ENCODE data around the gene ATP4B. TPM values are rescaled to one million over a fixed set of nuclear protein-coding genes. Genes with fewer than 3 reads are reported as not detected.

Gene ATP4B
- total RNA-seq, 1 donor from 2014 or later = not detected

- Mint-ChIP-seq H3K9me3 (no peaks in the 10 kb centered on the region), H3K4me3 (no peak overlapping the region), H3K4me1 (peaks cover 17% of the 10 kb centered on the region), H3K36me3 (peaks cover 26% of the 10 kb centered on the region), H3K27ac (peak overlapping the region; percentile 81), H3K27me3 (ENCODE audit: insufficient read depth, low read depth) (peaks cover 5% of the 10 kb centered on the region)
- H3K9me3 ChIP-seq (ENCODE audit: low read depth) = no peaks in the 10 kb centered on the region
- no peaks in the 10 kb centered on the region for H3K27me3 ChIP-seq
- H3K9ac ChIP-seq = no peak overlapping the region
- peak overlapping the region; percentile 27 for H3K4me3 ChIP-seq
- peaks cover 6% of the 10 kb centered on the region for H3K36me3 ChIP-seq
- H2AFZ ChIP-seq (replicated peaks) = no peak overlapping the region
- DNase-seq (ENCODE audit: low spot score) = no peak
- peaks cover 17% of the 10 kb centered on the region for H3K4me1 ChIP-seq
- H3K27ac ChIP-seq = peak overlapping the region; percentile 85
- H3K4me2 ChIP-seq = peak overlapping the region; percentile 71
- H3F3A ChIP-seq (ENCODE audit: low read depth) = peaks cover 20% of the 10 kb centered on the region
- no peak for TF ChIP-seq EZH2phosphoT487 (IDR thresholded peaks at IDR 0.05)
- TF ChIP-seq EZH2 (IDR thresholded peaks at IDR 0.05) = no peak
- TF ChIP-seq, protein P1, sequence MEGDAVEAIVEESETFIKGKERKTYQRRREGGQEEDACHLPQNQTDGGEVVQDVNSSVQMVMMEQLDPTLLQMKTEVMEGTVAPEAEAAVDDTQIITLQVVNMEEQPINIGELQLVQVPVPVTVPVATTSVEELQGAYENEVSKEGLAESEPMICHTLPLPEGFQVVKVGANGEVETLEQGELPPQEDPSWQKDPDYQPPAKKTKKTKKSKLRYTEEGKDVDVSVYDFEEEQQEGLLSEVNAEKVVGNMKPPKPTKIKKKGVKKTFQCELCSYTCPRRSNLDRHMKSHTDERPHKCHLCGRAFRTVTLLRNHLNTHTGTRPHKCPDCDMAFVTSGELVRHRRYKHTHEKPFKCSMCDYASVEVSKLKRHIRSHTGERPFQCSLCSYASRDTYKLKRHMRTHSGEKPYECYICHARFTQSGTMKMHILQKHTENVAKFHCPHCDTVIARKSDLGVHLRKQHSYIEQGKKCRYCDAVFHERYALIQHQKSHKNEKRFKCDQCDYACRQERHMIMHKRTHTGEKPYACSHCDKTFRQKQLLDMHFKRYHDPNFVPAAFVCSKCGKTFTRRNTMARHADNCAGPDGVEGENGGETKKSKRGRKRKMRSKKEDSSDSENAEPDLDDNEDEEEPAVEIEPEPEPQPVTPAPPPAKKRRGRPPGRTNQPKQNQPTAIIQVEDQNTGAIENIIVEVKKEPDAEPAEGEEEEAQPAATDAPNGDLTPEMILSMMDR (IDR thresholded peaks at IDR 0.05) = no peak
- peaks cover 89% of the 10 kb centered on the region for H3K79me2 ChIP-seq (ENCODE audit: low read depth)
- H4K20me1 ChIP-seq (ENCODE audit: low read depth) = peaks cover 56% of the 10 kb centered on the region
Measured at GRCh38 chr13:113616281-113616906, 41.6 kb downstream of the ATP4B start.

DNA sequence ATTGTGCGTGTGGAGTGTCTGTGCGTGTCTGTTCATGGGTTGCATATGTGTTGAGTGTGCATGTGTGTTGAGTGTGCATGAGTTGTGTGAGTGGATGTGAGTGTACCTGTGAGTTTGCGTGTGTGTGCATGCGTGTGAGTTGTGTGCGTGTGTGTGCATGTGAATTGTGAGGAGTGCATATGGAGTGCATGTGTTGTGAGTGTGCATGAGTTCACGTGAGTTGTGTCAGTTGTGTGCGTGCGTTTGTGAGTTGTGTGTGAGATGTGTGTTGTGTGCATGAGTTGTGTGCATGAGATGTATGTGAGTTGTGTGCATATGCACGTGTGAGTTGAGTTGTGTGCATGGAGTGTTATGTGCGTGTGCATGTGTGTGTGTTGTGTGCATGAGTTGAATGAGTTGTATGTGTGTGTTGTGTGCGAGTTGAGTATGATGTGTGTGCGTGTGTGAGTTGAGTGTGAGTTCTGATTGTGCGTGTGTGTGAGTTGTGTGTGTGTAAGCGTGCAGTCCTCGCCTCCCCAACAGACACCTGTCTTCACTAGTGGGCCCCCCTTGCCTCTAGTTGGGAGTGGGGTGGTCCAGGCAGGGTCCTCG lies 44.1 kb downstream of the ATP4B start:
- Histone ChIP-seq H3K9ac (no peak overlapping the region), H3K79me2 (ENCODE audit: low read depth) (peaks cover 93% of the 10 kb centered on the region), H3K27ac (no peak overlapping the region), H3K4me2 (no peak overlapping the region), H3K27me3 (no peaks in the 10 kb centered on the region), H3K9me3 (ENCODE audit: low read depth) (no peaks in the 10 kb centered on the region), H3F3A (ENCODE audit: low read depth) (peaks cover 20% of the 10 kb centered on the region), H4K20me1 (ENCODE audit: low read depth) (peaks cover 63% of the 10 kb centered on the region), H3K4me3 (no peak overlapping the region), H3K36me3 (no peaks in the 10 kb centered on the region), H3K4me1 (peaks cover 17% of the 10 kb centered on the region), H2AFZ (replicated peaks) (no peak overlapping the region)
- no peaks in the 10 kb centered on the region for H3K9me3 Mint-ChIP-seq
- H3K27ac Mint-ChIP-seq = no peak overlapping the region
- H3K36me3 Mint-ChIP-seq = peaks cover 29% of the 10 kb centered on the region
- DNase-seq (ENCODE audit: low spot score) = no peak
- peaks cover 6% of the 10 kb centered on the region for H3K27me3 Mint-ChIP-seq (ENCODE audit: insufficient read depth, low read depth)
- TF ChIP-seq, protein P1 (IDR thresholded peaks at IDR 0.05) = no peak
- no peak for TF ChIP-seq EZH2phosphoT487 (IDR thresholded peaks at IDR 0.05)
- no peak for TF ChIP-seq EZH2 (IDR thresholded peaks at IDR 0.05)
- no peak overlapping the region for H3K4me3 Mint-ChIP-seq
- peaks cover 17% of the 10 kb centered on the region for H3K4me1 Mint-ChIP-seq

- H3K4me1 ChIP-seq = peaks cover 17% of the 10 kb centered on the region
- no peaks in the 10 kb centered on the region for H3K36me3 ChIP-seq
- Mint-ChIP-seq H3K27me3 (ENCODE audit: insufficient read depth, low read depth) (peaks cover 6% of the 10 kb centered on the region), H3K27ac (peak overlapping the region; percentile 36), H3K36me3 (peaks cover 25% of the 10 kb centered on the region), H3K4me3 (no peak overlapping the region), H3K4me1 (peaks cover 17% of the 10 kb centered on the region), H3K9me3 (no peaks in the 10 kb centered on the region)
- TF ChIP-seq EZH2 (IDR thresholded peaks at IDR 0.05) (no peak), EZH2phosphoT487 (IDR thresholded peaks at IDR 0.05) (no peak)
- TF ChIP-seq, protein P1 (IDR thresholded peaks at IDR 0.05) = no peak
- H3K4me2 ChIP-seq = no peak overlapping the region
- no peak overlapping the region for H3K27ac ChIP-seq
- no peaks in the 10 kb centered on the region for H3K9me3 ChIP-seq (ENCODE audit: low read depth)
- H3K4me3 ChIP-seq = no peak overlapping the region
- H3K27me3 ChIP-seq = no peaks in the 10 kb centered on the region
- peaks cover 19% of the 10 kb centered on the region for H3F3A ChIP-seq (ENCODE audit: low read depth)
- no peak for DNase-seq (ENCODE audit: low spot score)
- H2AFZ ChIP-seq (replicated peaks) = no peak overlapping the region
- no peak overlapping the region for H3K9ac ChIP-seq
- peaks cover 93% of the 10 kb centered on the region for H3K79me2 ChIP-seq (ENCODE audit: low read depth)
- peaks cover 53% of the 10 kb centered on the region for H4K20me1 ChIP-seq (ENCODE audit: low read depth)
Measured at GRCh38 chr13:113612607-113613006, 45.4 kb downstream of the ATP4B start.
